Ishikawa (cell line): ENCODE data around the gene GGT6.

Experiments
- CEBPB ChIP-seq: IDR thresholded peaks from 2 replicates; pipeline ENCODE4 v1.6.1; 2012
- EGR1 ChIP-seq: IDR thresholded peaks from 2 replicates; pipeline ENCODE4 v1.6.1; 2012
- EP300 ChIP-seq: IDR thresholded peaks from 2 replicates; pipeline ENCODE4 v1.6.1; 2012; ENCODE audit warnings: borderline replicate concordance
- FOXM1 ChIP-seq: IDR thresholded peaks from 2 replicates; pipeline ENCODE4 v1.6.1; 2012; ENCODE audit warnings: low read depth, borderline replicate concordance
- NFIC ChIP-seq: IDR thresholded peaks from 2 replicates; pipeline ENCODE4 v1.6.1; 2012
- RAD21 ChIP-seq: IDR thresholded peaks from 2 replicates; pipeline ENCODE4 v1.6.1; 2012; ENCODE audit warnings: low read depth
- REST ChIP-seq: IDR thresholded peaks from 2 replicates; pipeline ENCODE4 v1.6.1; 2012; ENCODE audit warnings: low read depth, mild to moderate bottlenecking
- TAF1 ChIP-seq: IDR thresholded peaks from 2 replicates; pipeline ENCODE4 v1.6.1; 2012; ENCODE audit warnings: low read depth, mild to moderate bottlenecking
- TCF12 ChIP-seq: IDR thresholded peaks from 2 replicates; pipeline ENCODE4 v1.6.1; 2012; ENCODE audit warnings: low read depth
- USF1 ChIP-seq: IDR thresholded peaks from 2 replicates; pipeline ENCODE4 v1.6.1; 2012
- YY1 ChIP-seq: IDR thresholded peaks from 2 replicates; pipeline ENCODE4 v1.6.1; 2012; ENCODE audit warnings: low read depth
- ZBTB7A ChIP-seq: IDR thresholded peaks from 2 replicates; pipeline ENCODE4 v1.6.1; 2012; ENCODE audit warnings: low read depth
- TF ChIP-seq, protein P1 (sequence below): IDR thresholded peaks from 2 replicates; pipeline ENCODE4 v1.6.1; 2012

DNA sequence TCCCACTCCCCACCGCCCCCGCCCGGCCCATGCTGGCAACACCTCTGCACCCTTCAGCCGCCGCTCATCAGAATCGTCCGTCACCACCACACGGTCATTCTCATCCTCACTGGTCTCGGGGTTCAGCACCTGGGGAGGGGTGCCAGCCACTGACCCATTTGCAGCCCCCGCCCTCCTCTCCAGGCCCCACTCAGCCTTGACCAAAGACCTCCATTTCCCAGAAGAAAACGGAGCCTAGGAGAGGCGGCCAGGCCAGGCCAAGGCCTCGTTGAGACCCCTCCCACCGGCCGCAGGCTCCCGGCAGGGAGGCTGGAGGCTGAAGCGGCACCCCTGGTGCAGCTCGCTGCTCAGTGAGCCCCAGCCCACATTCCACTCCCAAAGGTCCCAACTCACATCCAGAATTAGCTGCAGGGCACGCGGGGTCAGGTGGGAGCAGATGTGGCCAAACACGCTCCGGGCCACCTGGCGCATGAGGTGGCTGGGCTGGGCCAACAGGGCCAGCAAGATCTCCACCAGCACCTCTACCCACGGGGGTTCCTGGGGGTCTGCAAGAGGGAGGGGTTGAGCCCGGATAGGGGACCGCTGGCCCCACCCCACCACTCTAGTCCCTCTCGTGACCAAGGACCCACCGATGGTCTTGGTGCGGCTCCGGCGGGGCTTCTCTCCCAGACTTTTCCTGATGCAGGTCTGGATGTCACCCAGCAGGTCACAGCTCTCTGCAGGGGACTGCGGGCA lies 15.0 kb downstream of the GGT6 start:
- TF ChIP-seq, protein P1, sequence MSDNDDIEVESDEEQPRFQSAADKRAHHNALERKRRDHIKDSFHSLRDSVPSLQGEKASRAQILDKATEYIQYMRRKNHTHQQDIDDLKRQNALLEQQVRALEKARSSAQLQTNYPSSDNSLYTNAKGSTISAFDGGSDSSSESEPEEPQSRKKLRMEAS, result no peak
- TF ChIP-seq RAD21 (no peak), TAF1 (no peak), REST (no peak), TCF12 (no peak), FOXM1 (no peak), YY1 (no peak), EP300 (no peak), USF1 (no peak), EGR1 (no peak), ZBTB7A (no peak), CEBPB (no peak), NFIC (no peak)
